Stimulated activated CD4-positive, alpha-beta T cell treated with anti-CD3 and anti-CD28 coated beads, Interleukin-1b, Interleukin-23, amount 100 ng/mL, for 24 hours (primary cell): Measurements from ENCODE around the gene UBB.

ENCODE experiments used
- DNase-seq, 4 experiments: peaks; one replicate each; pipeline ENCODE4 v3.0.0-alpha.2; 2020; ENCODE audit warnings: low read depth in 4 of 4, low spot score in 1 of 4

UBB gene

GRCh38 chr17:16417896-16418684, 37.2 kb downstream of the UBB start:
- DNase-seq, result no peak

GRCh38 chr17:16418685-16419068, 37.8 kb downstream of the UBB start:
- no peak for DNase-seq

GRCh38 chr17:16419074-16419928, 38.4 kb downstream of the UBB start:
- DNase-seq, result peak in 1 of 4 experiments; percentile 71

GRCh38 chr17:16419929-16420271, 39.0 kb downstream of the UBB start:
- no peak for DNase-seq

DNA sequence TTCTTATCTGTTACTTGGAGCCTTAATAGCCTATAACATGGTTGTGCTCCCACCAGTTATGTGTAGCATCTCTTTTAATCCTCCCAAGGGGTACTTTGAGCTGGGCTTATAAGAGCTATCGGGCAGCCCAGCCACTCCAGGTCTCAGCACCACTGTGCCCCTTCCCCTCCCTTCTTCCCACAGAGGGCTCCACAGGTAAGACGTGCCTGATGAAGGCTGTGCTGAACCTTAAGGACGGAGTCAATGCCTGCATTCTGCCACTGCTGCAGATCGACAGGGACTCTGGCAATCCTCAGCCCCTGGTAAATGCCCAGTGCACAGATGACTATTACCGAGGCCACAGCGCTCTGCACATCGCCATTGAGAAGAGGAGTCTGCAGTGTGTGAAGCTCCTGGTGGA, 41.5 kb downstream of the UBB start:
- DNase-seq, result no peak

DNA sequence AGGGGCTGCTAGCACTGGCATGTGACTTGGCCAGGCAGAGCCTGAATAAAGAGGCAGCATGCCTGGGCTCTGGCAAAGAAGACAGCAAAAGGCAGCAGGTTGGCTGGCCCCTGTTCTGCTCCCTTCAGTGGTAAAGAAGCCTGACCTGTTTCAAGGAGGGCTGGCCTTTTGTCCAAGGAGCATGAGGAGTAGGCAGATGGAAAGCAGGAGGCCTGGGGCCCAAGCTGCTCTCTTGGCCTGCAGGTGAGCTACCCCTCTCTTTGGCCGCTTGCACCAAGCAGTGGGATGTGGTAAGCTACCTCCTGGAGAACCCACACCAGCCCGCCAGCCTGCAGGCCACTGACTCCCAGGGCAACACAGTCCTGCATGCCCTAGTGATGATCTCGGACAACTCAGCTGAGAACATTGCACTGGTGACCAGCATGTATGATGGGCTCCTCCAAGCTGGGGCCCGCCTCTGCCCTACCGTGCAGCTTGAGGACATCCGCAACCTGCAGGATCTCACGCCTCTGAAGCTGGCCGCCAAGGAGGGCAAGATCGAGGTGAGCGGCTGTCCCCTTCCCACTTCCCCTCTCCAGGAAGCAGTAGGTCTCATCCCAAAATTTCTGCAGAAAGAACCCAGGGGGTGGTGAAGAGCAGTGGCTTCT, 42.5 kb downstream of the UBB start:
- DNase-seq, result no peak

- no peak for DNase-seq
These were observed 44.3 kb downstream of the UBB start for GRCh38 chr17:16425202-16425601.

DNA sequence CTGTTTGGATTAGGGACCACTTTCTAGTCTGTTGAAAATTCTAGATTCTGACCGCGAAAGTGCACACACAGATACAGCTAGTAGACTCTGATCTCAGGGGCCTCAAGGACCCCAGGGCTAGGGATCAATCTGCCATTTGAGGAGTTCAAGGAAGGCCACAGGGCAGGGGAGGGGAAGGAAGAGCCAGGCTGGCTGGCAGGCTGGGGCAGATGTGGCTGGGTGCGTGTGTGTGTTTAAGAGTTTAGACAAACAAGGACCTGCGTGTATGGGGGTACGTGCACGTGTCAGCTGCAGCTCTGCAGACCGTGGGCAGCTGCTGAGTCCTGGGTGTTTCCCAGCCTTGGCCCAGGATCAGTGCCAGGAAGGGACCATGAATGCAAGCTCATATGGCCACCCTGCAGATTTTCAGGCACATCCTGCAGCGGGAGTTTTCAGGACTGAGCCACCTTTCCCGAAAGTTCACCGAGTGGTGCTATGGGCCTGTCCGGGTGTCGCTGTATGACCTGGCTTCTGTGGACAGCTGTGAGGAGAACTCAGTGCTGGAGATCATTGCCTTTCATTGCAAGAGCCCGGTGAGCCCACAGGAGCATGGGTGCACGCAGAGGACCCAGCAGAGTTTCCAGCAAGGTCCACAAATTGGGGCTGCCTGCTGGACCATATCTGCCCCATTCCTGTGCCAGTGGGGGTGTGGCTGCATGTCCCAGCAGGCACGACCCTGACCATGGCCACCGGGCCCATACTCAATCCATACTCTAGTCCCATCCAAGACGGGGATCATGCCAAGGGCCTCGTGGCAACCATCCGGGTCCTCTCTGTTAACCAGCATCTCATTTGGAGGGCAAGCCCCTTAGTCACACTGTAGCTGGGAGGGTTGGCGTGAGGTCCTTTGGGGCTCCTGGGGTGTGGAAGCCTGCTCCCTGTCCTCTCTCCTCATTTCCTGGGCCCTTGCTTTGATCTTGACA, 45.1 kb downstream of the UBB start:
- DNase-seq, result no peak

DNA sequence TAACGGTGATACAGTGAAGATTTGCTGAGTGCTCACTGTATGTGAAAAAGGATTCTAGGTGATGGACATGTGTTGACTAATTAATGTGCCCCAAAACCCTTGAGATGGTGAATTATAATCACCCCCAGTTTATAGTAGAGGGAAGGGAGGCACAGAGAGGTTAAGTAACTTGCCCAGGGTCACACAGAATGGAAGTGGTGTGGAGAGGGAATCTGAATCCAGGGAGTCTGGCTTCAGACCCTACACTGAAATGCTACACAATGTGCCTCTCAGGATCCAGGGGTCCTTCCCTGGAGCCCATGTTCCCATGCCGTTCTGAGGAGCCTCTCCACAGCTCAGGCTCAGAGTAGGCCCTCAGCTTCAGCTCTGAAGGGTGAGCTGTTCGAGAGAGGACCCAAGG, 46.1 kb downstream of the UBB start:
- DNase-seq, result no peak

DNA sequence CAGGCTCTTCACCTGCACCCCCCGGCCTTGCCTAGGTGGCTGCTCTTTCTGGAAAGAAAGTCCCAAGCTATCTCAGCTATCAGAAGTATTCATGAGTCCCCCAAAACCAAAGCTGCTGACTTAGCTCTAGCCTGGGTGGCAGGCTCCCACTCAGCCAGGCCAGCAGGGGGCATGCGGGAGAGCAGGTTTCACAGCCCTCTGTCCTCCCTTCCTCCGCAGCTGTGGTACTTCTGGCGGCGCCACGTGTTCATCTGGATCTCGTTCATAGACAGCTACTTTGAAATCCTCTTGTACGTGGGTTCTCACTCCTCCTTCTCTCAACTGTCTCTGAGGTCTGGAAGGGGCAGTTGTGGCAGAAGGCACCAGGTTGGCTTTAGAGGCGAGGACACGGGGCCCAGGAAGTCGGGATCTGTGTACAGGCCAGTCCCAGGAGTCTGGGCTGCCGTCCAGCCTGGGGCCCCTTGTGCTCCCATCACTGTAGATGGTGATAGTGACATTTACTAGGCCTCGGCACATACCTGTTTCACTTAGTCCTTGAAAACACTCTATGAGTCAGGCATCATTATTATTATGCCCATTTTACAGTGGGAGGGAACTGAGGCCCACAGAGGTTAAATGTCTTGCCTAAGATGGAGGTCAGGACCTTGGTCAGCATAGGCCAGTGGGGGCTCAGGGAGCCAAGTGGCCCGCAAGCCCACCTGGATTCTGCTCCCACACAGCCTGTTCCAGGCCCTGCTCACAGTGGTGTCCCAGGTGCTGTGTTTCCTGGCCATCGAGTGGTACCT, 47.4 kb downstream of the UBB start:
- no peak for DNase-seq

DNA sequence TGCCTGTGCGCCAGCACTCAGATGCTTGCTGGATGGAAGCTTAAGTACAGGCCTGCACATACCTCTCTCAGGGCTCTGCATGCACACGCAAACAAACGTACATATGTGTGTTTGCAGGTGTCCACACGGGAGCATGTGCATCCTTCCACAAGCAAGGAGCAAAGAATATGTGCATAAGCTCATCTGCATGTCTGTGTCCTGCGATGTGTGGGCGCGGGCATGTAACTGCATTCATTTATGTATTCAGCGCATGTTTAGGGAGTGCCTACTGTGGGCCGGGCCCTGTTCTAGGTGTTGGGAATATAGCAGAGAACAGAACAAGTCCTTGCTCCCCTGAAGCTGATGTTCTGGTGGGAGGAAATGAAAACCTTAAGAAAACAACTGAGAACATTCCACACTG, 48.2 kb downstream of the UBB start:
- no peak for DNase-seq

- DNase-seq, result no peak
These were observed 49.8 kb downstream of the UBB start for GRCh38 chr17:16430650-16431049.

DNA sequence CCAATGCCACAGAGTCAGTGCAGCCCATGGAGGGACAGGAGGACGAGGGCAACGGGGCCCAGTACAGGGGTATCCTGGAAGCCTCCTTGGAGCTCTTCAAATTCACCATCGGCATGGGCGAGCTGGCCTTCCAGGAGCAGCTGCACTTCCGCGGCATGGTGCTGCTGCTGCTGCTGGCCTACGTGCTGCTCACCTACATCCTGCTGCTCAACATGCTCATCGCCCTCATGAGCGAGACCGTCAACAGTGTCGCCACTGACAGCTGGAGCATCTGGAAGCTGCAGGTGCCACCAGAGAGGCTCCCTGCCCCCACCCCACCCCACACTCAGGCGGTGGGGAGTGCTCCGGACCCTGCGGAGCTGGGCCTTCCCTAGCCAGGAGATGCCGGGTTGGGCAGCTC, 51.1 kb downstream of the UBB start:
- DNase-seq, result no peak
